Nephron progenitor cell (in vitro differentiated cells): ENCODE data around the gene B3GNT8.

ENCODE experiments used
- DNase-seq: peaks from one replicate; pipeline ENCODE4 v3.0.0; 2021
- H3K27ac Mint-ChIP-seq: 2 replicates; pipeline ENCODE4 v1.8.0; 2021; ENCODE audit warnings: mild to moderate bottlenecking, moderate library complexity, mixed read lengths
- H3K27me3 Mint-ChIP-seq: 2 replicates; pipeline ENCODE4 v1.8.0; 2021; ENCODE audit warnings: mild to moderate bottlenecking, low read depth, mixed read lengths; ENCODE audit not compliant: poor library complexity
- H3K36me3 Mint-ChIP-seq: 2 replicates; pipeline ENCODE4 v1.8.0; 2021; ENCODE audit warnings: low read depth, mixed read lengths
- H3K4me1 Mint-ChIP-seq: 2 replicates; pipeline ENCODE4 v1.8.0; 2021; ENCODE audit warnings: mixed read lengths
- H3K4me3 Mint-ChIP-seq: 2 replicates; pipeline ENCODE4 v1.8.0; 2021; ENCODE audit warnings: mild to moderate bottlenecking, moderate library complexity, mixed read lengths
- H3K9me3 Mint-ChIP-seq: 2 replicates; pipeline ENCODE4 v1.8.0; 2021; ENCODE audit warnings: mild to moderate bottlenecking, moderate library complexity, mixed read lengths
- TF ChIP-seq, protein P1 (sequence below): fragments of 200-600 bp; sonication (generic); IDR thresholded peaks from 2 replicates; pipeline ENCODE4 v1.5.0; 2021; ENCODE audit warnings: antibody characterized with exemption

B3GNT8 gene

GRCh38 chr19:41413947-41414346 lies 13.2 kb downstream of the B3GNT8 start:
- peaks cover 5% of the 10 kb centered on the region for H3K27me3 Mint-ChIP-seq
- DNase-seq: no peak
- H3K36me3 Mint-ChIP-seq: peaks cover 40% of the 10 kb centered on the region
- H3K27ac Mint-ChIP-seq: peak overlapping the region; percentile 77
- H3K9me3 Mint-ChIP-seq: no peaks in the 10 kb centered on the region
- H3K4me1 Mint-ChIP-seq: no peaks in the 10 kb centered on the region
- no peak overlapping the region for H3K4me3 Mint-ChIP-seq
- TF ChIP-seq, protein P1, sequence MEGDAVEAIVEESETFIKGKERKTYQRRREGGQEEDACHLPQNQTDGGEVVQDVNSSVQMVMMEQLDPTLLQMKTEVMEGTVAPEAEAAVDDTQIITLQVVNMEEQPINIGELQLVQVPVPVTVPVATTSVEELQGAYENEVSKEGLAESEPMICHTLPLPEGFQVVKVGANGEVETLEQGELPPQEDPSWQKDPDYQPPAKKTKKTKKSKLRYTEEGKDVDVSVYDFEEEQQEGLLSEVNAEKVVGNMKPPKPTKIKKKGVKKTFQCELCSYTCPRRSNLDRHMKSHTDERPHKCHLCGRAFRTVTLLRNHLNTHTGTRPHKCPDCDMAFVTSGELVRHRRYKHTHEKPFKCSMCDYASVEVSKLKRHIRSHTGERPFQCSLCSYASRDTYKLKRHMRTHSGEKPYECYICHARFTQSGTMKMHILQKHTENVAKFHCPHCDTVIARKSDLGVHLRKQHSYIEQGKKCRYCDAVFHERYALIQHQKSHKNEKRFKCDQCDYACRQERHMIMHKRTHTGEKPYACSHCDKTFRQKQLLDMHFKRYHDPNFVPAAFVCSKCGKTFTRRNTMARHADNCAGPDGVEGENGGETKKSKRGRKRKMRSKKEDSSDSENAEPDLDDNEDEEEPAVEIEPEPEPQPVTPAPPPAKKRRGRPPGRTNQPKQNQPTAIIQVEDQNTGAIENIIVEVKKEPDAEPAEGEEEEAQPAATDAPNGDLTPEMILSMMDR: no peak

DNA sequence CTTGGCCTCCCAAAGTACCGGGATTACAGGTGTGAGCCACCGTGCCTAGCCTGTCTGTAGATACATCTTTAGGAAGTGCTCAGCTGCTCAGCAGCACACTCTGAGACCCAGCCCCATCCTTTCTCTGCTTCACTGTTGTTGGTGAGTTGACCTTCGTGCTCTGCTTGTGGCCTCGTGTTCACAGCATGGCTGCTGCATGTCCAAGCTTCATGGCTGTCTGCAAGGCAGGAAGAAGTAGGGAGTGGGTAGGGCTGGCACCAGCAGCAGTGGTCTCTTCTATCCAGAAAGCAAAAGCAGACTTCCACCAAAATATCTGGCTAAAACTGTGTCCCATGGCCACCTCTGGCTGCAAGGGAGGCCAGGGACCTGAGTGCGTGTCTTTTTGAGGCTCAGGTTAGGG lies 14.2 kb downstream of the B3GNT8 start:
- TF ChIP-seq, protein P1: no peak
- H3K27me3 Mint-ChIP-seq: peaks cover 5% of the 10 kb centered on the region
- peaks cover 33% of the 10 kb centered on the region for H3K36me3 Mint-ChIP-seq
- no peaks in the 10 kb centered on the region for H3K9me3 Mint-ChIP-seq
- H3K4me3 Mint-ChIP-seq: no peak overlapping the region
- no peak overlapping the region for H3K27ac Mint-ChIP-seq
- no peaks in the 10 kb centered on the region for H3K4me1 Mint-ChIP-seq
- DNase-seq: no peak

- TF ChIP-seq, protein P1: no peak
- no peak overlapping the region for H3K27ac Mint-ChIP-seq
These were observed 15.3 kb downstream of the B3GNT8 start for GRCh38 chr19:41411968-41412265.

GRCh38 chr19:41411100-41411967 lies 15.8 kb downstream of the B3GNT8 start:
- Mint-ChIP-seq H3K9me3 (no peaks in the 10 kb centered on the region), H3K36me3 (peaks cover 22% of the 10 kb centered on the region), H3K4me3 (no peak overlapping the region), H3K4me1 (peaks cover 11% of the 10 kb centered on the region), H3K27me3 (peaks cover 4% of the 10 kb centered on the region), H3K27ac (no peak overlapping the region)
- TF ChIP-seq, protein P1: no peak
- DNase-seq: no peak

More at GRCh38 chr19:41411968-41412265, 15.3 kb downstream of the B3GNT8 start:
- H3K27me3 Mint-ChIP-seq: peaks cover 5% of the 10 kb centered on the region
- DNase-seq: no peak
- H3K9me3 Mint-ChIP-seq: no peaks in the 10 kb centered on the region
- no peak overlapping the region for H3K4me3 Mint-ChIP-seq
- H3K4me1 Mint-ChIP-seq: peaks cover 8% of the 10 kb centered on the region
- peaks cover 24% of the 10 kb centered on the region for H3K36me3 Mint-ChIP-seq

DNA sequence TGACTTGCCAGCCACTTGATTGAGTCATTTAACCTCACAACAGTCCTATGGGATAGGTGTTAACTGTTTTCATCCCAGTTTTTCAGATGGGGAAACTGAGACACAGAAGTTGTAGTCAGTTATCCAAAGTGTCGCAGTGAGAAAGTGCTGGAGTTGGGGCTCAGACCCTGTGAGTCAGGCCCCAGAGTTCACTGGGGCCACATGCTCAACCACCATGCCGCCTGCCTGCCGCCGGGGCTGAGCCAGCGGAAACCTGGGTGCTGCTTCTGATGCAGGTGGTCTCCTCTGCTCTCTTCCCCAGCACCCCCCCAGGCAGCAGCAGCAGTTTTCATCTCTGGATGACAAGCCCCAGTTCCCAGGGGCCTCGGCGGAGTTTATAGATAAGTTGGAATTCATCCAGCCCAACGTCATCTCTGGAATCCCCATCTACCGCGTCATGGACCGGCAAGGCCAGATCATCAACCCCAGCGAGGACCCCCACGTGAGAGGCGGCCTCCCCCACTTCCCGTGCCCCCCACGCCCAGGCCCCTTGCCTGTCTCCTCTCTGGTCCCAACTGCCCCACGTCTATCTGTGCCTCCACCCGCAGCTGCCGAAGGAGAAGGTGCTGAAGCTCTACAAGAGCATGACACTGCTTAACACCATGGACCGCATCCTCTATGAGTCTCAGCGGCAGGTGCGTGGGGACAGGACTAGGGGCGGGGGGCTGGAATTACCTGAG lies 16.7 kb downstream of the B3GNT8 start:
- Mint-ChIP-seq H3K4me1 (peaks cover 11% of the 10 kb centered on the region), H3K9me3 (no peaks in the 10 kb centered on the region), H3K27ac (no peak overlapping the region), H3K36me3 (peaks cover 19% of the 10 kb centered on the region), H3K27me3 (peaks cover 2% of the 10 kb centered on the region), H3K4me3 (no peak overlapping the region)
- TF ChIP-seq, protein P1: no peak
- no peak for DNase-seq
